Subcutaneous adipose tissue (tissue), 4 donors: ENCODE data around the gene PDK2. TPM values are rescaled to one million over a fixed set of nuclear protein-coding genes. Genes with fewer than 3 reads are reported as not detected.

Source experiments
- CTCF ChIP-seq: fragments of 450-650 bp; IDR thresholded peaks from one replicate; pipeline ENCODE4 v1.5.1; 2016; ENCODE audit warnings: low read depth, mild to moderate bottlenecking, control low read depth, antibody characterized with exemption, moderate library complexity
- total RNA-seq, 4 donors: library from RNA; depleted of rRNA; stranded (reverse); fragments of >200 nt; gene quantifications; one replicate each; pipeline ENCODE4 v1.1.0, GENCODE V29; 2016

PDK2 gene
- 100 to 1,000 TPM in 1 of 4 donors, 10 to 100 TPM in 3; 37.4 to 157 (median 43.1) TPM for total RNA-seq

GRCh38 chr17:50094753-50095619, at the start of gene PDK2:
Gene PDK2 (plus strand): TSS chr17:50095351. CDS start chr17:50095436, 85 bp downstream.
- no peak for TF ChIP-seq CTCF

- TF ChIP-seq CTCF: no peak
Observed at GRCh38 chr17:50046179-50046578, 49.0 kb upstream of the PDK2 start.

GRCh38 chr17:50046667-50047066, 48.5 kb upstream of the PDK2 start:
- no peak for TF ChIP-seq CTCF

- no peak for TF ChIP-seq CTCF
Observed at GRCh38 chr17:50047083-50047482, 48.1 kb upstream of the PDK2 start.

GRCh38 chr17:50047488-50048126, 47.5 kb upstream of the PDK2 start:
- TF ChIP-seq CTCF: no peak

GRCh38 chr17:50048146-50048720, 46.9 kb upstream of the PDK2 start:
- TF ChIP-seq CTCF: no peak

GRCh38 chr17:50048988-50049387, 46.2 kb upstream of the PDK2 start:
- no peak for TF ChIP-seq CTCF
